K562 (cell line): ENCODE data around the gene PPP1R13L. TPM values are rescaled to one million over a fixed set of nuclear protein-coding genes. Genes with fewer than 3 reads are reported as not detected.

ENCODE experiments used
- ATF6 ChIP-seq: sonication (generic); formaldehyde crosslinking; IDR thresholded peaks from 2 replicates; pipeline ENCODE4 v1.4.0; 2020; ENCODE audit warnings: mild to moderate bottlenecking, missing genetic modification reagents
- CTBP1 ChIP-seq: fragments of 450-650 bp; IDR thresholded peaks from 2 replicates; pipeline ENCODE4 v1.6.1; 2016; ENCODE audit warnings: borderline replicate concordance
- DLX4 ChIP-seq: fragments of 250-450 bp; sonication (Bioruptor Pico); IDR thresholded peaks from 2 replicates; pipeline ENCODE4 v1.6.1; 2021; ENCODE audit warnings: mild to moderate bottlenecking
- ETS1 ChIP-seq: conservative IDR thresholded peaks from 2 replicates; pipeline ENCODE4 v1.6.1; 2011; ENCODE audit warnings: low read depth, mild to moderate bottlenecking, low read length; ENCODE audit not compliant: control insufficient read depth
- FOXK1 ChIP-seq: sonication (generic); formaldehyde crosslinking; IDR thresholded peaks from 2 replicates; pipeline ENCODE4 v1.8.0; 2022; ENCODE audit warnings: missing genetic modification reagents, mild to moderate bottlenecking, borderline replicate concordance
- HNRNPK ChIP-seq: fragments of 200-400 bp; formaldehyde crosslinking; IDR thresholded peaks from one replicate; pipeline ENCODE4 v1.6.1; 2018; ENCODE audit warnings: mild to moderate bottlenecking, low read depth, low read length; ENCODE audit not compliant: poor library complexity, severe bottlenecking
- KAT7 ChIP-seq: sonication (generic); formaldehyde crosslinking; IDR thresholded peaks from 2 replicates; pipeline ENCODE4 v1.8.0; 2022; ENCODE audit warnings: missing genetic modification reagents, mild to moderate bottlenecking, borderline replicate concordance
- KLF10 ChIP-seq: fragments of 250-450 bp; sonication (Bioruptor Pico); IDR thresholded peaks from 2 replicates; pipeline ENCODE4 v1.6.1; 2021; ENCODE audit warnings: matching md5 sums
- MAFF ChIP-seq: IDR thresholded peaks from 2 replicates; pipeline ENCODE4 v1.6.1; 2012; ENCODE audit warnings: low read length, improper control_type of control experiment
- PRDM10 ChIP-seq: fragments of 450-650 bp; IDR thresholded peaks from 2 replicates; pipeline ENCODE4 v1.6.1; 2018; ENCODE audit not compliant: partially characterized antibody
- RFX7 ChIP-seq: fragments of 250-450 bp; sonication (Bioruptor Pico); IDR thresholded peaks from 2 replicates; pipeline ENCODE4 v1.5.1; 2021; ENCODE audit warnings: mild to moderate bottlenecking
- TAF1 ChIP-seq: IDR thresholded peaks from 2 replicates; pipeline ENCODE4 v1.6.1; 2011; ENCODE audit warnings: mild to moderate bottlenecking, low read length, moderate library complexity; ENCODE audit not compliant: insufficient read depth, control insufficient read depth, severe bottlenecking; ENCODE audit errors: extremely low read depth
- ZNF436 ChIP-seq: fragments of 250-450, 450-650 bp; sonication (Bioruptor Pico); formaldehyde crosslinking; IDR thresholded peaks from 2 replicates; pipeline ENCODE4 v1.7.0; 2020; ENCODE audit warnings: mild to moderate bottlenecking
- ZNF583 ChIP-seq: fragments of 250-450 bp; sonication (Bioruptor Pico); IDR thresholded peaks from 2 replicates; pipeline ENCODE4 v1.4.0; 2020
- ZSCAN32 ChIP-seq: fragments of 450-650 bp; formaldehyde crosslinking; IDR thresholded peaks from 2 replicates; pipeline ENCODE4 v1.4.0; 2020; ENCODE audit warnings: mild to moderate bottlenecking, moderate library complexity
- polyA plus RNA-seq, 8 experiments: library from polyadenylated mRNA; depleted of rRNA in 4 of 8; stranded (reverse) in 5 of 8; unstranded in 3 of 8; fragments of >200 nt; fragmentation: Nextera tagmentation in 2 of 8; fragmentation: Illumina TruSeq in 1 of 8; extraction: Ambion mirVana in 2 of 8; extraction: Trizol in 1 of 8; gene quantifications; 2 replicates each; pipeline versions ENCODE4 v1.2.1 to v1.2.3, GENCODE V29; 2011 to 2014; ENCODE audit warnings: inconsistent platforms in 1 of 8, missing spikeins in 1 of 8
- total RNA-seq, 7 experiments: library from RNA; depleted of rRNA in 6 of 7; stranded (reverse); fragments of >200 nt in 6 of 7; fragmentation: Illumina TruSeq in 2 of 7; extraction: Trizol in 2 of 7; gene quantifications; 2 replicates each; pipeline versions ENCODE4 v1.2.1 to v1.2.3, GENCODE V29; 2011 to 2021; ENCODE audit warnings: low replicate concordance in 1 of 7
- TF ChIP-seq, protein P1 (sequence below): sonication (generic); formaldehyde crosslinking; IDR thresholded peaks from 2 replicates; pipeline ENCODE4 v1.8.0; 2022; ENCODE audit warnings: missing genetic modification reagents, mild to moderate bottlenecking, borderline replicate concordance
- TF ChIP-seq, protein P2 (sequence below): fragments of 450-650 bp; IDR thresholded peaks from 2 replicates; pipeline ENCODE4 v1.6.1; 2014; ENCODE audit warnings: low read depth, mild to moderate bottlenecking, moderate library complexity, borderline replicate concordance

Gene PPP1R13L
- total and polyA plus RNA-seq, 9 of the 15 experiments (the other 6 are each of a cell fraction or from before 2014, with no cell fraction given), result 0.32 to 6.7 (median 2.0) TPM

- TF ChIP-seq ATF6 (CRISPR knock-in tag) (no peak), RFX7 (no peak), ZNF436 (CRISPR knock-in tag) (no peak), KAT7 (CRISPR knock-in tag) (no peak), ETS1 (peak; percentile 91), PRDM10 (peak; percentile 64), HNRNPK (peak; percentile 50), CTBP1 (peak; percentile 96), MAFF (no peak), TAF1 (peak; percentile 35), FOXK1 (CRISPR knock-in tag) (no peak), DLX4 (no peak), ZSCAN32 (CRISPR knock-in tag) (no peak), KLF10 (CRISPR knock-in tag) (no peak), ZNF583 (peak; percentile 86; the same call in 1 of the 2 replicates)
- TF ChIP-seq, protein P1, sequence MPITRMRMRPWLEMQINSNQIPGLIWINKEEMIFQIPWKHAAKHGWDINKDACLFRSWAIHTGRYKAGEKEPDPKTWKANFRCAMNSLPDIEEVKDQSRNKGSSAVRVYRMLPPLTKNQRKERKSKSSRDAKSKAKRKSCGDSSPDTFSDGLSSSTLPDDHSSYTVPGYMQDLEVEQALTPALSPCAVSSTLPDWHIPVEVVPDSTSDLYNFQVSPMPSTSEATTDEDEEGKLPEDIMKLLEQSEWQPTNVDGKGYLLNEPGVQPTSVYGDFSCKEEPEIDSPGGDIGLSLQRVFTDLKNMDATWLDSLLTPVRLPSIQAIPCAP (CRISPR knock-in tag), result no peak
- TF ChIP-seq, protein P2, sequence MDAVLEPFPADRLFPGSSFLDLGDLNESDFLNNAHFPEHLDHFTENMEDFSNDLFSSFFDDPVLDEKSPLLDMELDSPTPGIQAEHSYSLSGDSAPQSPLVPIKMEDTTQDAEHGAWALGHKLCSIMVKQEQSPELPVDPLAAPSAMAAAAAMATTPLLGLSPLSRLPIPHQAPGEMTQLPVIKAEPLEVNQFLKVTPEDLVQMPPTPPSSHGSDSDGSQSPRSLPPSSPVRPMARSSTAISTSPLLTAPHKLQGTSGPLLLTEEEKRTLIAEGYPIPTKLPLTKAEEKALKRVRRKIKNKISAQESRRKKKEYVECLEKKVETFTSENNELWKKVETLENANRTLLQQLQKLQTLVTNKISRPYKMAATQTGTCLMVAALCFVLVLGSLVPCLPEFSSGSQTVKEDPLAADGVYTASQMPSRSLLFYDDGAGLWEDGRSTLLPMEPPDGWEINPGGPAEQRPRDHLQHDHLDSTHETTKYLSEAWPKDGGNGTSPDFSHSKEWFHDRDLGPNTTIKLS, result peak; percentile 55; the same call in 1 of the 2 replicates
Measured at GRCh38 chr19:45439569-45440258, 34.8 kb upstream of the PPP1R13L start (continued).
